Renal pelvis (tissue), 3 donors: Measurements from ENCODE around the gene KRT2. TPM values are rescaled to one million over a fixed set of nuclear protein-coding genes. Genes with fewer than 3 reads are reported as not detected.

Source experiments
- polyA plus RNA-seq, 3 donors: library from polyadenylated mRNA; unstranded; fragments of 120-200 nt; gene quantifications; one replicate each; pipeline ENCODE4 v1.2.1, GENCODE V29; 2013; ENCODE audit not compliant: insufficient read length in 3 of 3

The KRT2 gene
- polyA plus RNA-seq, 3 donors: not detected

Other genes with a start within 250 kb of the KRT2 start
- not detected for gene KRT82, start 245.9 kb downstream of the KRT2 start, polyA plus RNA-seq
- gene KRT75, start 217.8 kb downstream of the KRT2 start, polyA plus RNA-seq: not detected
- gene KRT6B, start 200.1 kb downstream of the KRT2 start, polyA plus RNA-seq: not detected
- not detected for gene KRT6C, start 178.4 kb downstream of the KRT2 start, polyA plus RNA-seq
- gene KRT6A, start 159.0 kb downstream of the KRT2 start, polyA plus RNA-seq: not detected
- 1 to 10 TPM in 1 of 3 donors, under 1 TPM in 2; 0.44 to 1.1 (median 0.59) TPM for gene KRT5, start 131.8 kb downstream of the KRT2 start, polyA plus RNA-seq
- not detected for gene KRT71, start 99.1 kb downstream of the KRT2 start, polyA plus RNA-seq
- not detected for gene KRT74, start 78.4 kb downstream of the KRT2 start, polyA plus RNA-seq
- under 1 TPM in 1 of 3 donors, not detected in 2; 0.04 TPM for gene KRT72, start 50.7 kb downstream of the KRT2 start, polyA plus RNA-seq
- not detected for gene KRT73, start 33.7 kb downstream of the KRT2 start, polyA plus RNA-seq
- gene KRT1, start 28.2 kb upstream of the KRT2 start, polyA plus RNA-seq: under 1 TPM; 0.12 to 0.24 (median 0.16) TPM
- gene KRT77, start 51.3 kb upstream of the KRT2 start, polyA plus RNA-seq: not detected
- not detected for gene KRT76, start 125.1 kb upstream of the KRT2 start, polyA plus RNA-seq
- gene KRT3, start 143.9 kb upstream of the KRT2 start, polyA plus RNA-seq: not detected
- gene KRT4, start 161.9 kb upstream of the KRT2 start, polyA plus RNA-seq: under 1 TPM; 0.40 to 0.65 (median 0.51) TPM
- not detected for gene KRT79, start 182.1 kb upstream of the KRT2 start, polyA plus RNA-seq
- gene KRT78, start 196.8 kb upstream of the KRT2 start, polyA plus RNA-seq: not detected